ENCODE measurements around the gene GPC1. TPM values are rescaled to one million over a fixed set of nuclear protein-coding genes. Genes with fewer than 3 reads are reported as not detected.

The GPC1 gene
- total and polyA plus RNA-seq, 2 of the 4 experiments (the other 2 are of a cell fraction): 16.0 to 211 TPM

- H3K18ac ChIP-seq (ENCODE audit: low read depth, low read length): peak overlapping the region; percentile 94
- peak overlapping the region; percentile 99 for H2BK5ac ChIP-seq (ENCODE audit: low read depth, low read length, poor library complexity, severe bottlenecking)
- peaks cover 0 to 38% of the 10 kb centered on the region in 2 experiments; a peak in 2 of 4 replicates for H3K79me1 ChIP-seq (ENCODE audit: low read depth in 1 of 2, low read length in 2 of 2)
- H3K9me1 ChIP-seq (ENCODE audit: insufficient read depth, low read length): peaks cover 18% of the 10 kb centered on the region
- WGBS, 2 experiments (ENCODE audit: extremely low coverage in 2 of 2, insufficient read length in 1 of 2): 95% methylated on average over 16 of the region's 34 CpGs; no CpG with 5 or more reads in 1 of the 2 experiments
- intact Hi-C loops (cut with micrococcal nuclease) (no loop called here), dilution Hi-C loops (cut with HindIII; ENCODE audit: low sequenced_read_pairs, unreplicated experiment) (no loop called here), in situ Hi-C loops (cut with MboI; ENCODE audit: low sequenced_read_pairs) (no loop called here)
- no peaks in the 10 kb centered on the region for H3K27me3 ChIP-seq (ENCODE audit: control insufficient read depth, insufficient read depth, low read length)
- peak overlapping the region; percentile 59; the same call in 1 of the 2 replicates for H3K56ac ChIP-seq (ENCODE audit: extremely low read depth, insufficient read depth, low read length)
- DNase-seq: no peak
- H3K9me3 ChIP-seq (ENCODE audit: control insufficient read depth, insufficient read depth, low read length): no peaks in the 10 kb centered on the region
- H3K4ac ChIP-seq (ENCODE audit: low read depth, low read length): peak overlapping the region; percentile 99
- H3K4me3 ChIP-seq (ENCODE audit: insufficient read depth, low read depth, low read length): no peak overlapping the region
- H3K9ac ChIP-seq (ENCODE audit: low read depth, low read length): peak overlapping the region; percentile 62
- no peak for TF ChIP-seq CEBPB (IDR thresholded peaks at IDR 0.05; ENCODE audit: low read depth, low read length)
- TF ChIP-seq MAZ (IDR thresholded peaks at IDR 0.05; ENCODE audit: borderline replicate concordance, low read depth, low read length): no peak
- TF ChIP-seq RCOR1 (IDR thresholded peaks at IDR 0.05; ENCODE audit: insufficient replicate concordance, low read length): no peak
- no peak for TF ChIP-seq BHLHE40 (IDR thresholded peaks at IDR 0.05; ENCODE audit: low read depth, low read length)
- TF ChIP-seq CTCF (conservative IDR thresholded peaks at IDR 0.05; ENCODE audit: low read depth, low read length): no peak
- no peak for TF ChIP-seq NFE2L2 (IDR thresholded peaks at IDR 0.05; ENCODE audit: low read depth, low read length)
- TF ChIP-seq RFX5 (IDR thresholded peaks at IDR 0.05; ENCODE audit: low read depth, low read length): no peak
- no peak for TF ChIP-seq ELK1 (IDR thresholded peaks at IDR 0.05; ENCODE audit: borderline replicate concordance, low read depth, low read length)
- TF ChIP-seq FOS (IDR thresholded peaks at IDR 0.05; ENCODE audit: low read depth, low read length): no peak
- TF ChIP-seq CHD1 (IDR thresholded peaks at IDR 0.05; ENCODE audit: low read depth, low read length): no peak
- TF ChIP-seq RAD21 (IDR thresholded peaks at IDR 0.05; ENCODE audit: low read length): no peak
- no peak for TF ChIP-seq MXI1 (IDR thresholded peaks at IDR 0.05; ENCODE audit: borderline replicate concordance, low read depth, low read length)
- TF ChIP-seq SMC3 (IDR thresholded peaks at IDR 0.05; ENCODE audit: low read depth, low read length): no peak
- CTCF ChIA-PET: no interaction called here
- H3K4me1 ChIP-seq (ENCODE audit: control insufficient read depth, insufficient read depth, low read length): peaks cover 25% of the 10 kb centered on the region
- H2AFZ ChIP-seq (replicated peaks; ENCODE audit: low read length, poor library complexity): peak overlapping the region; percentile 77
- H4K8ac ChIP-seq (ENCODE audit: low read depth in 2 of 2, low read length in 2 of 2): peak overlapping the region; percentile 86 to 96
- H4K91ac ChIP-seq (ENCODE audit: insufficient read depth, low read depth, low read length): peak overlapping the region; percentile 99
- H3K27ac ChIP-seq (ENCODE audit: insufficient read depth, low read length): peak overlapping the region; percentile 92
- H4K5ac ChIP-seq (ENCODE audit: low read depth, low read length): peak overlapping the region; percentile 94
- POLR2A ChIA-PET (ENCODE audit: unreplicated experiment): interaction anchor here (0.5 kb wide), 1 partner anchor 127 kb away, joined by 16 read pairs; no protein-coding TSS in a partner anchor
- no peak overlapping the region for H3K4me2 ChIP-seq (ENCODE audit: low read depth, low read length)
- H3K36me3 ChIP-seq (ENCODE audit: control insufficient read depth, insufficient read depth, low read length): no peaks in the 10 kb centered on the region
- BruUV-seq (replicated peaks): no TSS peak
- peak overlapping the region; percentile 98 for H2BK120ac ChIP-seq (ENCODE audit: low read depth, low read length)
- peak overlapping the region; percentile 98 for H2AK9ac ChIP-seq (replicated peaks; ENCODE audit: low read depth, low read length, poor library complexity)
- H3K14ac ChIP-seq (replicated peaks; ENCODE audit: low read depth, low read length): peak overlapping the region; percentile 94
- ATAC-seq (ENCODE audit: low read depth): no peak
- H2BK15ac ChIP-seq (ENCODE audit: low read depth, low read length): peak overlapping the region; percentile 92; the same call in 2 of the 3 replicates
- peak overlapping the region; percentile 97 for H2BK20ac ChIP-seq (ENCODE audit: low read depth, low read length)
- H2AK5ac ChIP-seq (ENCODE audit: low read depth, low read length): peak overlapping the region; percentile 93
- H3K23ac ChIP-seq (ENCODE audit: low read depth, low read length): peak overlapping the region; percentile 98
- H4K20me1 ChIP-seq (ENCODE audit: insufficient read depth, low read length): peaks cover 15% of the 10 kb centered on the region
These were observed 2.4 kb upstream of the GPC1 start for GRCh38 chr2:240432820-240433801.
